Activated naive CD4-positive, alpha-beta T cell treated with Interleukin-2 at 50 U/mL for 16 hours (primary cell): ENCODE measurements around the gene CFAP77.
A peak's percentile ranks its signal among the peaks of the same experiment; 100 is the strongest.

Experiments used
- DNase-seq: peaks from one replicate; pipeline ENCODE4 v3.0.0-alpha.2; 2020

The CFAP77 gene

DNA sequence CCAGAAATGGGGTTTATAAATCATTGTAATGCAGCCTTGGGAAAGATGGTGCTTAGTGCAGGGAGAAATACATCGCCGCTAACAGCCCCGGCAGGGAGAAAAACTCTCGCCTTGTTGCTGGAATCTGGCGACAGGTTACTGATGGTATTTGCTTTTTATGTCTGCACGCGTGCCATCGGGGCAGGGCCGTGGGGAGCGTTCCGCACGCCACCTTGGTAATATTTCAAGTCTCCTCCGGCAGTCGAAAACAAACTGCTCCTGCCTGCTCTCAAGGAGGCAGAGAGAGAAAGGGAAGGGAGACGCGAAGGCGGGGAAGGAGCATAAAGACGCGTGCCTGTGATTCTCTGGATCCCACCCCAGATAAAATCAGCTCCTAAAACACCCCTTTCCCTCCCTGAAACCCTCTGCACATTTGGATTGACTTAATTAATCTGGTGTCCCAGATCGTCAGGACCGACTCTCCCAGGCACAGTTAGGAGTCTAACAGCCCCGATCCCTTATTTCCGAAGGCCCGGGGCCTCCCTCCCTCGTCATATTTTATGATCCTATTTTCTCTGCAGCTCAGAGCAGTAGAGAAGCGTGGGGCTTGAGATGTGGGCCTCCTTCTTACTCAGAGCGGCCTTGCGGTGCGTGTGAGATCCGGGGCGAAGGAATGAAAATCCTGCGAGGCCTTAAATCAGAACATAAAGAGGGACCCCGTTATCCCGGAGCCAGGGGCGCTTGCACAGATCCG, 47.7 kb downstream of the CFAP77 start:
- no peak for DNase-seq

GRCh38 chr9:132458432-132458831, 48.4 kb downstream of the CFAP77 start:
- DNase-seq: no peak

GRCh38 chr9:132459661-132460060, 49.6 kb downstream of the CFAP77 start:
- DNase-seq: no peak

- no peak for DNase-seq
Measured at GRCh38 chr9:132460240-132460639, 50.2 kb downstream of the CFAP77 start.

DNA sequence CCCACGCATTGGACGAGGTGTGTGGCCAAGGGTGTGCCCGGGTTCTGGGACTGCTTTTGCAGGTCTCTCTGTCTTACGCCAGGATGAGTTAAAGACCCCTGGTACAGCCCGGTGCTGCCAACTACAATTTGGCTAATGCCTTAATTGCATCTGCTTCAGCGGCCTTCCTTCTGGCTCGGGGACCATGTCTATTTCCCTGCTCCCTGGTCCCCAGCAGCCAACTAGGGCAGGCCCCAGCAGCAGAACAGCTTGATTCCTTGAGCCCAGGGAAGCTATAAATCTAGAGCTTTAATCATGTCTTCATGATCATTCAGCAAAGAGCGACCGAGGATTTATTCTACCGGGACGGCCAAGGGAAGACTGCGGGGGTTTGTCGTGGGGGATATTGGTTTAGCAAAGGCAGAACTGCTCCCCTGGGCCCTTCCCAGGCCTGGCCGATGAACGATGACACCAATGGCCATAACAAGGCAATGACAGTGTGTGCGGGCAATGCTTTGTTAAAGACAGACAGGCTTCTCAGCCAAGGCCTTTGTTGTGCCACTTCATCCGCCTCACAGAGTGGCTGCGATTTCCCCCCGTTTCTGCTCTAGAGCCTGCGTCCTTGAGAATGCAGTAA, 51.4 kb downstream of the CFAP77 start:
- DNase-seq: no peak

DNA sequence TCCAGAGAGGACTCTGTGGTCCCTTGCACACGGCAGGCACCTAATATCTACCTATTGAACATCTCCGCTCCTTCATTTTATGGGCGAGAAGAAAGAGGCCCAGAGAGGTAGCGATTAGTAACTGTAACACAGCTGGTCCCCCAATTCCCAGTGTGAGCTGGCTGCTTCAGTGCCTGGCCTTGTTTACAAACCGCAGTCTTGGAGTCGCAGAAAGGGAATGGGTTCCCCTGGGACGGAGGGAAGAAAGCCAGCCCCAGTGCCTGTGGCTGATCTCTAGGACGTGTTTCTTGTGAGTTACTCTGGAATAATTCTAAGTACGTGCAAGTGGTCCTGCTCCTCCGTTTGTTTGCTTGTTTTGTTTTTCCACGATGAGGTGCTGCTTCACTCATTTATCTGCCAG, 52.0 kb downstream of the CFAP77 start:
- DNase-seq: no peak

GRCh38 chr9:132464547-132464946, 54.5 kb downstream of the CFAP77 start:
- DNase-seq: no peak

DNA sequence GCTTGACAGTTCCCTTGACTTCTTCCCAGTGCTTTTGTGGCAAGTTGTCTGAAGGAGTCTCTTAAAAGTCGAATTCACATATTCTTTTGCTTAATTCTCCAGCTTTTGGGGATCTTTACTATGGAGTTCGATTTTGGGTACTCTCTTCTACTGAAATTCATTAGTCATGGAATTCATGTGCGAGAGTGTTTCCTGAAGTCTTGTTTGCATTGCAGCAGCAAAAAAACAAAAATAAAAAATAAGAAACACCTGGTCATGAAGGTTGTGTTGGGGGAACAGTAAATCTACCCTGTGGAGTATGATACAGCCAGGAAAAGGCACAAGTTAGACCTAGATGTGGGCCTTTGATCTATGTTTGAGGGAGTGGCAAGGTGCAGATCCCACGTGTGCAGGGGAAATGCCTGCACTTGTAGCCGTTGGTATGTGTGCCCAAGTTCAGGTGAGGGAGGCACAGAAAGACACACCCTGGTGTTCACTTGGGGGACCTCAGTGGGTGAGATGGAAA, 55.2 kb downstream of the CFAP77 start:
- no peak for DNase-seq

DNA sequence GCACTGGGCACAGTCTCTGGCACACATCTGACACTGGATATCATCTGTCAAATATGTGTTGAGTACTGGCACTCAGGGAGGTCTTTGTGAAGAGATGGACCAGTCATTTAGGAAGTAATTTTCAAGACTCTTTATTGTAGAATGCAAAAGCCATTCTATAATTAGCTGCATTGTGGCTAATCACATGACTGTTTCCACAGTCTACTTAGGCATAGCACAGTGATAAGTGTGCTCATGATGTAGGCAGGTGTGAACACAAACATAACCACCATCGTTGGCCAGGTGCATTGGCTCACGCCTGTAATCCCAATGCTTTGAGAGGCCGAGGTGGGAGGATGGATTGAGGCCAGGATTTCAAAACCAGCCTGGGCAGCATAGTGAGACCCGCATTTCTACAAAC, 62.2 kb downstream of the CFAP77 start:
- no peak for DNase-seq

- DNase-seq: no peak
Measured at GRCh38 chr9:132472599-132472998, 62.6 kb downstream of the CFAP77 start.

DNA sequence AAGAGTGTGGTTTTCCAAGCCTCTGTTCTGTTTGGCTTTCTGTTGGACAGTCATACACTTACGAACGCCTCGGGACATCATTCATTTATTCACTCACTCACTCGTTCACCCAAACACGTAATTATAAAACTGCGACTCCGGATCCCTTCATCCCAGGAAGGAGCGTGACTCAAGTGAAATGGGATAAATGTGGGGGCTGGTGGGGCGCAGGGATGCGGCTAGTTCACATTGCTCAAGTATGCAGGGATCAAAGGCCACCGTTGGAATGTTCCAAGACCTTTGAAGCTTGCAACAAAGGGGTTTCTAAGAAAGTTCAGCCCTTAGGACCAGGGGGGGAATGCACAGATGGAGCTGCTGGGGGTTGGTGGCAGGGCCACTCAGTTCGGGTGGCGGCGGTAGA, 64.2 kb downstream of the CFAP77 start:
- DNase-seq: no peak

DNA sequence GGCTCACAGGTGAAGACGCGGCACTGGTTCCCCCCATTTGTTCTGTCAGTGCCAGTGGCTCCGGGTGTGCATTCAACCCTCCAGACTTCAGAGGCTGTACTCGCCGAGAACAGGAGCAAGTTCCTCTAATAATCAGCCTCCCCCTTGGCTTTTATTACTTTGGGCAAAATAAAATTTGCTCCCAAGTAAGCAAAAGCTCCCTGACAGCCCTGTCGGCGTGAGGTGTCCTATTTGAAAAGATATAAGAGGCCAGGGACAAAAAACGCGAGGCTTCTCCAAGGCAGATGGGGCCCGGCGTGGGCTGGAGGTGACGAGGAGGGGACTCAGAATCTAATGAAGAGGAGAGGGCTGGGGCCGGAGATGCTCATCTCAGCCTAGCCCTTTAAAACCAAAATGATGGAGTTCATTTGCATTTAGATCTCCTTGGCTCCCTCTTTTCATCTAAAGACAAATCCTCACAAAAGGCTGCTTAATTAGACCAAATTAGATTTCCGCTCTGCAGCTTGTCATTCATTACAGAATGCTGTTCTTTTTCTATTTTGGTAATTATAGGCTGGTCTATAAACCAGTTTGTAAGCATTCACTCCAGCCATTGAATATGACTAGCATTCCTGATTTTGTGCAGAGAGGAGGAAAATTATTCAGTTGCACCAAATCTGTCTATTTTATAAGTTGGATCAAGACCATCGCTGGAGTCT, 68.5 kb downstream of the CFAP77 start:
- no peak for DNase-seq

- no peak for DNase-seq
Measured at GRCh38 chr9:132479733-132480132, 69.7 kb downstream of the CFAP77 start.

- DNase-seq: no peak
Measured at GRCh38 chr9:132481053-132481849, 71.2 kb downstream of the CFAP77 start.

DNA sequence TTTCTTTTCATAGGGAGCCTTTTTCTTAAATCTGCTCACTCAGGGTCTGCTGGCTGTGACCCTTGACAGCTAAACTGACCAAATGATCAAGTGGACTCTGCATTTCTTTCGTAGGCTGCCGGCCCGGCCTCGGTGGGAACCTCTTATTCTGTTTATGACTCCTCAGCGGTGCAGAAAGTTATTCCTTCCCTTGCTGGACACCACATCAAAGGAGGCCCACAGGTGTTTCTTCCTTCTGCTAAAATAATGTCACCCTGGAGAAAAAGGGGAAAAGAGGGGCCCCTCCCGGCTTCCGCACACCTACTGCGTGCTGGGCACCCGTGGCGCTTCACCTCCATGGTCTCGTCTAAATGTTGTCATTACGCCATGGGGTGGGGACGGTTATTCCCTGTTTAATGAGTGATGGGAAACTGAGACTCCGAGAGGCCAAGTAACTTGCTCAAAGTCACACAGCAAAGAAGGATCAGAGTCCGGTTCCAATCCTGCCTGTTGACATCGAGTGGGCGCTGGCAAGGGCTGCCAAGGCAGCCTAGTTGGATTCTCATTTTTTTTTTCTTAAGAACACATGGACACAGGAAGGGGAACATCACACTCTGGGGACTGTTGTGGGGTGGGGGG, 72.3 kb downstream of the CFAP77 start:
- DNase-seq: no peak

GRCh38 chr9:132485393-132485792, 75.4 kb downstream of the CFAP77 start:
- DNase-seq: no peak

DNA sequence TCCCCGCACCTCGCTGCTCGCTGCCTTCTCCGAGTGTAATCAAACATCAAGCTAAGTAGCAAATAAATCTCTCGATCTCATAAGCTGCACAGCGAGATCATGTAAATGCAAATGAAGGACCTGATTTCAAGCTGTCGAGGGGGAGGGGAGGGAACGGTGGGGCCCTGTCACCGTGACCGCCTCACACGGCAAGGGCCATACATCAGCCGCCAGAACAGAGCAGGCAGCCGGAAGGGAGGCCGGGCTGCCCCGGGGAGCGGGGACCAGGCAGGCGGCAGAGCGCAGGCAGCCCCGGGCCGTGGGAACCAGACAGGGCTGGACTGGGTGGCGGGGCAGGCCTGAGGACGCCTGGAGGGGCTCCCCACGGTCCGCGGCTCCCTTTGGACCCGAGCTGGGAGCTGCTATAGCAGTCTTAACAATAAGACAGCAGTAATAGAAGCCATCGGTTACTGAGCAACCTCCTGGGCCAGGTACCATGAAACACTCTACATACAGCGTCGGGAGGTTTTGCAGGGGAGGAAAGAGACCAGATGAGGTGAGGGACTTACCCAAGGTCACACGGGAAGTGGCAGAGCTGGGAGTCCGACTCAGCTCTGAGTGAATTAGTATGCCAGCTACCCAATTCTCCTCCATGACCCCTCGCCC, 76.8 kb downstream of the CFAP77 start:
- DNase-seq: peak; percentile 63

GRCh38 chr9:132487351-132487791, 77.4 kb downstream of the CFAP77 start:
- no peak for DNase-seq

DNA sequence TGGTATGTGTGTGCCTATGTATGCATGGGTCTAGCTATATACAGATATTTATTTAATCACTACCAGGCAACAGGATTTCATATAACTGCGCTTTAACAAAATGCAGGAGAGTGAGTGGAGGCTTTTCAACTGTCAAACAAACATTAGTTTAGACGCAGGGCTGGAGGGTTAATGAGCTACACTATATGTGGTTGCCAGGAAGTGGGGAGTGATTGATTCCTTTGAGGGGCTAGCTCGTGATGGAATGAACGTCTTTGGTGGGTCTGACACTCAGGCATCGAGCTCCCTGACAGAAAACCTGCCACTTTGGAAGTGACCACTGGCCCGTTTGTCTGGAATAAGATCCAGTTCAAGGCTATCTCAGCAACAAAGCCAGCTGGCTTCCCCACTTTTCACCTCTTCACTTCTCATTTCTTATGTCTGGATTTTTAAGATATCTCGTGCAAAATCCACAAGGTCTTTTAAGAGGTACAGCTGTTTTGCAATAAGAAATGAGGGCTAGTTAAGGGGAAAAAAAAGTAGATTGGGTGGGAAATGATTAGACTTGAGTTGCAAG, 78.0 kb downstream of the CFAP77 start:
- DNase-seq: no peak

DNA sequence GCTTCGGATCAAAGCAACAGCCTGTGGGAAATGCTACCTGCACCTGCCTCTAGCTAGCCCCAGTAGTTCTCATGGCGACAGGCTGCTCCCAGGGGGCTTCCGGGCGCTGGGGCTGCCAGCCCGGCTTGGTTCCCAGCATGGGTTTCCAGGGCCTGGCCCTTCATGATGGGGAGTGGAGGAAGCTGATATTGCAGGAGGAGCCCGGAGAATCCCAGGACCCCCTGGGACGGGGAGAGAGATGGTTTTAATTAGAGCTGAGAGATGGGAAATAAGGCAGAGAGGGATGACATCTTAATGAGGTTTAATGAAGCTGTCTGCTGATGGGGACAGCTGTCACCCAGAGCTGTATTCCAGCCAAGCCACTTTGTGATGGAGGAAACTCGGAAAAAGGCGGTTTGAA, 78.6 kb downstream of the CFAP77 start:
- no peak for DNase-seq

DNA sequence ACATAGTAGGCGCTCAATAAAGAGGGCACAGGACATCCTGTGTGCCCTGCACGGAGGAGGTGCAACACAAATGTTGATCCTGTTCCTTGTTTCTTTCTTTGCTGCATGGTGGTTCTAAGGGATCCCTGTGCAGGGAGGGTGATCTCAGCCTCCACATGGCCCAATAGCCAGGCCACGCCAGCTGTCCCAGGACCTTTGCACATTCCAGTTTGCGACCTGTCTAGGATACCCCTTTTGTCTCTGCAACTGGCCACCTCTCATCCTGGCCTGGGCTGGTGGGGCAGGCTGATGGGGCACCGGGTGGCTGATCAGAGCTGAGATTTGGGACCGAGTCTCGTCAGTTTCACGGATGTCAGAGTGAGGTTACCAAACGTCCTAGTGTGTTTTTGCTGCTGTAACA, 79.5 kb downstream of the CFAP77 start:
- no peak for DNase-seq

DNA sequence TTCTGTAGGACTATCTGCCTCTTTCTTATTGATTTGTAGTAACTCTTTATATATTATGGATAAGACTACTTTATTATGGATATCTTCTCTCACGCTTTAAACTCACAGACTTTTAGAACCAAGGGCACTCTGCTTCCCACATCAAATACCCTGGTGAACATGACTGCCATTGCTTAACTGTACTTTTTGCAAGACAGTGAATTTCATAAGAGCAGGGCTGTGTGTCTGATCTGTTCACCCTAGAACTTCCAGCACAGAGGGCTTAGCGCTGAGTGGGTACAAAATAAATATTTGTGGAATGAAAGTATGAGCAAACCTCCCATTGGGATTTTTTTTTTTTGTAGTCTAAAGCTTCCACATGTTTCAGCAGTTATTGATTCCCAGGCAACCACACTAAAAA, 84.8 kb downstream of the CFAP77 start:
- DNase-seq: no peak
